Neural cell (in vitro differentiated cells): ENCODE data around the gene PRMT3. TPM values are rescaled to one million over a fixed set of nuclear protein-coding genes. Genes with fewer than 3 reads are reported as not detected.

Experiments used
- H2AFZ ChIP-seq: fragments of 200-600, 300-800 bp; sonication (generic), shearing (Covaris generic); 2 replicates; pipeline ENCODE4 v1.6.0; 2014; ENCODE audit warnings: low read depth, mild to moderate bottlenecking, antibody characterized with exemption, low read length, moderate library complexity
- H3F3A ChIP-seq: fragments of 200-600 bp; shearing (Covaris generic); 2 replicates; pipeline ENCODE4 v1.6.1; 2016; ENCODE audit warnings: mild to moderate bottlenecking, moderate library complexity, mixed read lengths, antibody characterized with exemption, low read length; ENCODE audit not compliant: insufficient read depth, poor library complexity, severe bottlenecking
- H3K27ac ChIP-seq: fragments of 200-600, 300-800 bp; sonication (generic), shearing (Covaris generic); 2 replicates; pipeline ENCODE4 v1.5.1; 2014; ENCODE audit warnings: mild to moderate bottlenecking, low read length, moderate library complexity
- H3K27me3 ChIP-seq: fragments of 300-800, 200-600 bp; sonication (generic), shearing (Covaris generic); 2 replicates; pipeline ENCODE4 v1.6.0; 2014; ENCODE audit warnings: mild to moderate bottlenecking, low read depth, low read length, moderate library complexity; ENCODE audit not compliant: insufficient read depth
- H3K36me3 ChIP-seq: fragments of 300-800, 200-600 bp; sonication (generic), shearing (Covaris generic); 2 replicates; pipeline ENCODE4 v1.5.1; 2014; ENCODE audit warnings: mild to moderate bottlenecking, antibody characterized with exemption, low read length, moderate library complexity; ENCODE audit not compliant: insufficient read depth
- H3K4me2 ChIP-seq: fragments of 300-800, 200-600 bp; sonication (generic), shearing (Covaris generic); 2 replicates; pipeline ENCODE4 v1.6.0; 2014; ENCODE audit warnings: mild to moderate bottlenecking, low read length
- H3K4me3 ChIP-seq: fragments of 300-800, 200-600 bp; sonication (generic), shearing (Covaris generic); 2 replicates; pipeline ENCODE4 v1.5.1; 2014; ENCODE audit warnings: mild to moderate bottlenecking, low read length, moderate library complexity
- H3K79me2 ChIP-seq: fragments of 200-600 bp; shearing (Covaris generic); replicated peaks from 2 replicates; pipeline ENCODE4 v1.6.0; 2014; ENCODE audit warnings: mild to moderate bottlenecking, low read length, moderate library complexity; ENCODE audit not compliant: insufficient read depth
- H3K9ac ChIP-seq: fragments of 300-800, 200-600 bp; sonication (generic), shearing (Covaris generic); 2 replicates; pipeline ENCODE4 v1.6.1; 2016; ENCODE audit warnings: mild to moderate bottlenecking, low read length, mixed read lengths
- H3K9me2 ChIP-seq: fragments of 200-600 bp; shearing (Covaris generic); 2 replicates; pipeline ENCODE4 v1.6.1; 2016; ENCODE audit warnings: mild to moderate bottlenecking, low read length, mixed read lengths; ENCODE audit not compliant: insufficient read depth
- H3K9me3 ChIP-seq: fragments of 200-600, 300-800 bp; sonication (generic), shearing (Covaris generic); 2 replicates; pipeline ENCODE4 v1.6.1; 2016; ENCODE audit warnings: mild to moderate bottlenecking, mixed run types, low read length, moderate library complexity, mixed read lengths
- H4K20me1 ChIP-seq: fragments of 200-600 bp; shearing (Covaris generic); 2 replicates; pipeline ENCODE4 v1.6.1; 2016; ENCODE audit warnings: mild to moderate bottlenecking, mixed run types; ENCODE audit not compliant: insufficient read depth
- EP300 ChIP-seq: fragments of 450-650 bp; conservative IDR thresholded peaks from 2 replicates; pipeline ENCODE4 v1.6.1; 2014; ENCODE audit warnings: antibody characterized with exemption, mild to moderate bottlenecking, moderate library complexity; ENCODE audit not compliant: poor library complexity, severe bottlenecking
- EZH2 ChIP-seq: fragments of 200-600, 300-800 bp; shearing (Covaris generic), sonication (generic); IDR thresholded peaks from 2 replicates; pipeline ENCODE4 v1.6.1; 2014; ENCODE audit warnings: antibody characterized with exemption, low read length, borderline replicate concordance, mild to moderate bottlenecking; ENCODE audit not compliant: insufficient read depth, poor library complexity, severe bottlenecking
- MXI1 ChIP-seq: fragments of 450-650 bp; conservative IDR thresholded peaks from 2 replicates; pipeline ENCODE4 v1.6.1; 2014; ENCODE audit warnings: antibody characterized with exemption, mild to moderate bottlenecking; ENCODE audit not compliant: poor library complexity, severe bottlenecking
- POLR2AphosphoS5 ChIP-seq: IDR thresholded peaks from 2 replicates; pipeline ENCODE4 v1.6.1; 2012
- RAD21 ChIP-seq: fragments of 450-650 bp; conservative IDR thresholded peaks from 2 replicates; pipeline ENCODE4 v1.6.1; 2014; ENCODE audit warnings: antibody characterized with exemption, mild to moderate bottlenecking, moderate library complexity
- REST ChIP-seq: IDR thresholded peaks from 2 replicates; pipeline ENCODE4 v1.6.1; 2012; ENCODE audit warnings: borderline replicate concordance
- SMC3 ChIP-seq: fragments of 450-650 bp; conservative IDR thresholded peaks from 2 replicates; pipeline ENCODE4 v1.6.1; 2014; ENCODE audit warnings: antibody characterized with exemption, mild to moderate bottlenecking, moderate library complexity; ENCODE audit not compliant: poor library complexity
- TAF1 ChIP-seq: IDR thresholded peaks from 2 replicates; pipeline ENCODE4 v1.6.1; 2012; ENCODE audit warnings: low read depth
- polyA plus RNA-seq: library from polyadenylated mRNA; depleted of rRNA; stranded (reverse); fragments of >200 nt; gene quantifications from 2 replicates; pipeline ENCODE4 v1.2.3, GENCODE V29; 2014
- TF ChIP-seq, protein P1 (sequence below): fragments of 450-650 bp; IDR thresholded peaks from 2 replicates; pipeline ENCODE4 v1.5.1; 2014; ENCODE audit warnings: antibody characterized with exemption, mild to moderate bottlenecking, moderate library complexity; ENCODE audit not compliant: poor library complexity, severe bottlenecking

Gene PRMT3
- polyA plus RNA-seq, 1 donor from 2014 or later: 16.5 TPM

- Histone ChIP-seq H4K20me1 (no peaks in the 10 kb centered on the region), H2AFZ (no peak overlapping the region), H3F3A (no peaks in the 10 kb centered on the region), H3K36me3 (no peaks in the 10 kb centered on the region), H3K4me2 (no peak overlapping the region), H3K9me2 (no peaks in the 10 kb centered on the region), H3K79me2 (no peaks in the 10 kb centered on the region), H3K9me3 (no peaks in the 10 kb centered on the region), H3K27me3 (no peaks in the 10 kb centered on the region), H3K27ac (no peak overlapping the region), H3K9ac (no peak overlapping the region), H3K4me3 (no peak overlapping the region)
- TF ChIP-seq, protein P1, sequence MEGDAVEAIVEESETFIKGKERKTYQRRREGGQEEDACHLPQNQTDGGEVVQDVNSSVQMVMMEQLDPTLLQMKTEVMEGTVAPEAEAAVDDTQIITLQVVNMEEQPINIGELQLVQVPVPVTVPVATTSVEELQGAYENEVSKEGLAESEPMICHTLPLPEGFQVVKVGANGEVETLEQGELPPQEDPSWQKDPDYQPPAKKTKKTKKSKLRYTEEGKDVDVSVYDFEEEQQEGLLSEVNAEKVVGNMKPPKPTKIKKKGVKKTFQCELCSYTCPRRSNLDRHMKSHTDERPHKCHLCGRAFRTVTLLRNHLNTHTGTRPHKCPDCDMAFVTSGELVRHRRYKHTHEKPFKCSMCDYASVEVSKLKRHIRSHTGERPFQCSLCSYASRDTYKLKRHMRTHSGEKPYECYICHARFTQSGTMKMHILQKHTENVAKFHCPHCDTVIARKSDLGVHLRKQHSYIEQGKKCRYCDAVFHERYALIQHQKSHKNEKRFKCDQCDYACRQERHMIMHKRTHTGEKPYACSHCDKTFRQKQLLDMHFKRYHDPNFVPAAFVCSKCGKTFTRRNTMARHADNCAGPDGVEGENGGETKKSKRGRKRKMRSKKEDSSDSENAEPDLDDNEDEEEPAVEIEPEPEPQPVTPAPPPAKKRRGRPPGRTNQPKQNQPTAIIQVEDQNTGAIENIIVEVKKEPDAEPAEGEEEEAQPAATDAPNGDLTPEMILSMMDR: no peak
- no peak for TF ChIP-seq REST
- TF ChIP-seq MXI1: no peak
- TF ChIP-seq POLR2AphosphoS5: no peak
- TF ChIP-seq SMC3: no peak
- no peak for TF ChIP-seq RAD21
- TF ChIP-seq EZH2: no peak
- no peak for TF ChIP-seq EP300
Observed at GRCh38 chr11:20464518-20464917, 77.0 kb downstream of the PRMT3 start.

DNA sequence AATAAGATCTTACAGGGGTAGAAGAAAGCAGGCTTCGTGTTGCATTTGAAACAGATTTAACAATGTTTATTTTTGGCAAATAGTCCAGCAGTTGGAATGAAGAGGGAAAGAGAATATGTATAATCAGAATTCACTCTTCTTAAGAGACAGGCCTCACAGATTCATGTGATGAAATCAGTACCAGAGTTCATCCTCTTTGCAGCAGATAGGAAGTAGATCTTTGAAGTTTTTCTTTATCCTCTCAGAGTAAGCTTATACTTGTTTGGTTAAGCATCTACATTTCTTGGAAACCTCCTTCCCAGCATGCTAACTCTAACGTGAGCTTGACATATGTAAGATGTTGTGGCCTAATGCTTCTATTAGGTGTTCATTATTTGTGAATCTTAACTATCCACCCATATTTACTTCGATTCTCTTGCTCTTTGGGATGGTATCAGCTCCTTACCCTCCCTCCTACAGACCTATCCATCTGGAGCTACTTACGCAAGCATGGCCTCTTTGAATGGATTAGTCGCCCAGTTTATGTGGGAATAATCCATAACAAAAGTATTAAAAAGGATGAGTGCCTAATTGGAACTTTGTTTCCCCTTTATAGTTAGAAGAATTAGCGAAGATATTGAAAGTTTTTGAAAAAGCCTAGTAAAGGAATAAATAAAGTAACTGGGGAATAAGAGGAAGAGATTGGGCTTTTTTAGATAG, 80.1 kb downstream of the PRMT3 start:
- TF ChIP-seq EP300: no peak
- TF ChIP-seq POLR2AphosphoS5: no peak
- TF ChIP-seq TAF1: no peak
- TF ChIP-seq RAD21: no peak
- no peak for TF ChIP-seq SMC3
- no peak for TF ChIP-seq EZH2
- TF ChIP-seq, protein P1: no peak
- TF ChIP-seq MXI1: no peak
- no peak for TF ChIP-seq REST
- Histone ChIP-seq H4K20me1 (no peaks in the 10 kb centered on the region), H3K27ac (no peak overlapping the region), H3K4me2 (no peak overlapping the region), H3K9me3 (no peaks in the 10 kb centered on the region), H3K4me3 (no peak overlapping the region), H3K9ac (no peak overlapping the region), H3K79me2 (no peaks in the 10 kb centered on the region), H3K27me3 (no peaks in the 10 kb centered on the region), H3K36me3 (no peaks in the 10 kb centered on the region), H2AFZ (no peak overlapping the region), H3K9me2 (no peaks in the 10 kb centered on the region), H3F3A (no peaks in the 10 kb centered on the region)
